Ectodermal cell (in vitro differentiated cells): Measurements from ENCODE around the gene CACNA1E.

Experiments used
- H3K27ac ChIP-seq: 2 replicates; pipeline ENCODE4 v1.7.0; 2013; ENCODE audit warnings: mild to moderate bottlenecking, low read depth, low read length; ENCODE audit not compliant: insufficient read depth, poor library complexity, severe bottlenecking
- H3K27me3 ChIP-seq: 2 replicates; pipeline ENCODE4 v1.7.0; 2013; ENCODE audit warnings: mild to moderate bottlenecking, low read length; ENCODE audit not compliant: insufficient read depth, control insufficient read depth, poor library complexity, severe bottlenecking
- H3K36me3 ChIP-seq: one replicate; pipeline ENCODE4 v1.7.0; 2013; ENCODE audit warnings: low read length; ENCODE audit not compliant: control insufficient read depth, insufficient read depth
- H3K4me1 ChIP-seq: one replicate; pipeline ENCODE4 v1.7.0; 2013; ENCODE audit warnings: low read length; ENCODE audit not compliant: control insufficient read depth, insufficient read depth
- H3K4me3 ChIP-seq: 2 replicates; pipeline ENCODE4 v1.7.0; 2013; ENCODE audit warnings: low read depth, low read length, control low read depth; ENCODE audit not compliant: insufficient read depth
- H3K9me3 ChIP-seq: 2 replicates; pipeline ENCODE4 v1.7.0; 2013; ENCODE audit warnings: mild to moderate bottlenecking, low read length, moderate library complexity; ENCODE audit not compliant: control insufficient read depth
- WGBS, 2 experiments: methylation state at CpG; one replicate each; pipeline ENCODE4 v1.1.7; 2013; ENCODE audit warnings: missing lambda C conversion rate in 2 of 2; 5-methylcytosine and 5-hydroxymethylcytosine counted together

CACNA1E gene

GRCh38 chr1:181739214-181739613, 255.9 kb downstream of the CACNA1E start:
- H3K9me3 ChIP-seq, result no peaks in the 10 kb centered on the region
- WGBS, 2 experiments, result 85 to 87% methylated on average over 9 of the region's 9 CpGs
- H3K36me3 ChIP-seq, result no peaks in the 10 kb centered on the region
- H3K4me1 ChIP-seq, result no peaks in the 10 kb centered on the region
- no peaks in the 10 kb centered on the region for H3K27me3 ChIP-seq
- no peak overlapping the region for H3K4me3 ChIP-seq
- H3K27ac ChIP-seq, result no peak overlapping the region

GRCh38 chr1:181742426-181742825, 259.1 kb downstream of the CACNA1E start:
- H3K36me3 ChIP-seq, result no peaks in the 10 kb centered on the region
- H3K27me3 ChIP-seq, result no peaks in the 10 kb centered on the region
- no peak overlapping the region for H3K4me3 ChIP-seq
- no peak overlapping the region for H3K27ac ChIP-seq
- WGBS, 2 experiments, result 91% methylated on average over 4 of the region's 4 CpGs
- H3K9me3 ChIP-seq, result no peaks in the 10 kb centered on the region
- no peaks in the 10 kb centered on the region for H3K4me1 ChIP-seq

GRCh38 chr1:181743878-181744312, 260.6 kb downstream of the CACNA1E start:
- H3K36me3 ChIP-seq, result no peaks in the 10 kb centered on the region
- no peaks in the 10 kb centered on the region for H3K4me1 ChIP-seq
- H3K27me3 ChIP-seq, result no peaks in the 10 kb centered on the region
- 85 to 86% methylated on average over 6 of the region's 6 CpGs for WGBS, 2 experiments
- no peak overlapping the region for H3K4me3 ChIP-seq
- H3K27ac ChIP-seq, result no peak overlapping the region
- H3K9me3 ChIP-seq, result no peaks in the 10 kb centered on the region

GRCh38 chr1:181746224-181746623, 262.9 kb downstream of the CACNA1E start:
- no peak overlapping the region for H3K27ac ChIP-seq
- H3K4me1 ChIP-seq, result no peaks in the 10 kb centered on the region
- H3K36me3 ChIP-seq, result no peaks in the 10 kb centered on the region
- H3K27me3 ChIP-seq, result no peaks in the 10 kb centered on the region
- H3K9me3 ChIP-seq, result no peaks in the 10 kb centered on the region
- H3K4me3 ChIP-seq, result no peak overlapping the region
- 95 to 100% methylated on average over 2 of the region's 2 CpGs for WGBS, 2 experiments

GRCh38 chr1:181748013-181748412, 264.7 kb downstream of the CACNA1E start:
- no peaks in the 10 kb centered on the region for H3K27me3 ChIP-seq
- 84 to 87% methylated on average over 2 of the region's 2 CpGs for WGBS, 2 experiments
- H3K36me3 ChIP-seq, result no peaks in the 10 kb centered on the region
- H3K4me1 ChIP-seq, result no peaks in the 10 kb centered on the region
- no peaks in the 10 kb centered on the region for H3K9me3 ChIP-seq
- H3K4me3 ChIP-seq, result no peak overlapping the region
- no peak overlapping the region for H3K27ac ChIP-seq

- no peaks in the 10 kb centered on the region for H3K27me3 ChIP-seq
- 87 to 96% methylated on average over 4 of the region's 4 CpGs for WGBS, 2 experiments
- no peak overlapping the region for H3K27ac ChIP-seq
- no peak overlapping the region for H3K4me3 ChIP-seq
- H3K9me3 ChIP-seq, result no peaks in the 10 kb centered on the region
- no peaks in the 10 kb centered on the region for H3K4me1 ChIP-seq
- no peaks in the 10 kb centered on the region for H3K36me3 ChIP-seq
Observed at GRCh38 chr1:181754103-181754502, 270.8 kb downstream of the CACNA1E start.

- Histone ChIP-seq H3K36me3 (no peaks in the 10 kb centered on the region), H3K4me3 (no peak overlapping the region), H3K4me1 (peaks cover 6% of the 10 kb centered on the region), H3K27ac (no peak overlapping the region), H3K27me3 (no peaks in the 10 kb centered on the region), H3K9me3 (no peaks in the 10 kb centered on the region)
- WGBS, 2 experiments, result 62 to 75% methylated on average over 3 of the region's 3 CpGs
Observed at GRCh38 chr1:181759481-181759880, 276.2 kb downstream of the CACNA1E start.

- Histone ChIP-seq H3K36me3 (no peaks in the 10 kb centered on the region), H3K27me3 (no peaks in the 10 kb centered on the region), H3K4me1 (peaks cover 6% of the 10 kb centered on the region), H3K9me3 (no peaks in the 10 kb centered on the region), H3K27ac (no peak overlapping the region), H3K4me3 (no peak overlapping the region)
Observed at GRCh38 chr1:181763736-181764135, 280.4 kb downstream of the CACNA1E start.

- no peaks in the 10 kb centered on the region for H3K27me3 ChIP-seq
- H3K9me3 ChIP-seq, result no peaks in the 10 kb centered on the region
- H3K4me3 ChIP-seq, result no peak overlapping the region
- H3K27ac ChIP-seq, result no peak overlapping the region
- H3K36me3 ChIP-seq, result no peaks in the 10 kb centered on the region
- WGBS, 2 experiments, result 80 to 84% methylated on average over 5 of the region's 5 CpGs
- H3K4me1 ChIP-seq, result no peaks in the 10 kb centered on the region
Observed at GRCh38 chr1:181765451-181766026, 282.2 kb downstream of the CACNA1E start.

GRCh38 chr1:181767001-181767708, 283.8 kb downstream of the CACNA1E start:
- Histone ChIP-seq H3K27ac (no peak overlapping the region), H3K27me3 (no peaks in the 10 kb centered on the region), H3K36me3 (no peaks in the 10 kb centered on the region), H3K4me1 (no peaks in the 10 kb centered on the region), H3K9me3 (no peaks in the 10 kb centered on the region), H3K4me3 (no peak overlapping the region)
- WGBS, 2 experiments, result 95% methylated on average over 2 of the region's 2 CpGs
